HG03469 (cell line): ENCODE results near the gene IKZF1.

Experiments
- ATAC-seq: cut with Tn5 transposase; IDR thresholded peaks from one replicate; pipeline ENCODE4 v1.9.1; 2021; ENCODE audit warnings: mild to moderate bottlenecking, moderate library complexity, moderate number of reproducible peaks; ENCODE audit not compliant: unreplicated experiment

The IKZF1 gene

GRCh38 chr7:50304129-50304910, at the start of gene IKZF1:
IKZF1 (plus strand) TSS chr7:50304716; CDS start chr7:50319062, 14,346 bp downstream.
- no peak for ATAC-seq

GRCh38 chr7:50261593-50261992, 42.9 kb upstream of the IKZF1 start:
- no peak for ATAC-seq

- no peak for ATAC-seq
Measured at GRCh38 chr7:50262446-50262845, 42.1 kb upstream of the IKZF1 start.

GRCh38 chr7:50262916-50263690, 41.4 kb upstream of the IKZF1 start:
- peak; percentile 65 for ATAC-seq

- ATAC-seq: no peak
Measured at GRCh38 chr7:50264908-50265307, 39.6 kb upstream of the IKZF1 start.

- no peak for ATAC-seq
Measured at GRCh38 chr7:50265968-50266634, 38.4 kb upstream of the IKZF1 start.

- peak; percentile 30 for ATAC-seq
Measured at GRCh38 chr7:50266635-50267386, 37.7 kb upstream of the IKZF1 start.

- no peak for ATAC-seq
Measured at GRCh38 chr7:50267525-50268041, 36.9 kb upstream of the IKZF1 start.

GRCh38 chr7:50268223-50268622, 36.3 kb upstream of the IKZF1 start:
- no peak for ATAC-seq

- ATAC-seq: no peak
Measured at GRCh38 chr7:50268990-50269389, 35.5 kb upstream of the IKZF1 start.

GRCh38 chr7:50270531-50271018, 33.9 kb upstream of the IKZF1 start:
- peak; percentile 23 for ATAC-seq

- ATAC-seq: peak; percentile 26
Measured at GRCh38 chr7:50272808-50273207, 31.7 kb upstream of the IKZF1 start.

GRCh38 chr7:50273301-50273700, 31.2 kb upstream of the IKZF1 start:
- no peak for ATAC-seq

GRCh38 chr7:50273870-50274269, 30.6 kb upstream of the IKZF1 start:
- no peak for ATAC-seq

- no peak for ATAC-seq
Measured at GRCh38 chr7:50274361-50274760, 30.2 kb upstream of the IKZF1 start.

- no peak for ATAC-seq
Measured at GRCh38 chr7:50275430-50275829, 29.1 kb upstream of the IKZF1 start.

- no peak for ATAC-seq
Measured at GRCh38 chr7:50276483-50276882, 28.0 kb upstream of the IKZF1 start.

GRCh38 chr7:50278120-50278519, 26.4 kb upstream of the IKZF1 start:
- no peak for ATAC-seq

GRCh38 chr7:50281680-50282445, 22.7 kb upstream of the IKZF1 start:
- peak; percentile 89 for ATAC-seq
